Spleen (tissue), 7 donors: ENCODE results near the gene NAT14.

Experiments
- CTCF ChIP-seq, 11 experiments: fragments of 200-600 bp in 7 of 11; fragments of 450-650 bp in 4 of 11; sonication (generic) in 4 of 11; IDR thresholded peaks in 8 of 11; conservative IDR thresholded peaks in 3 of 11; 1 replicate in 7 of 11; 2 replicates in 4 of 11; pipeline versions ENCODE4 v1.4.0 to v1.8.0; 2016 to 2021; ENCODE audit warnings: antibody characterized with exemption in 11 of 11, inconsistent platforms in 4 of 11, mild to moderate bottlenecking in 1 of 11
- POLR2A ChIP-seq, 3 donors: fragments of 450-650 bp; IDR thresholded peaks; one replicate each; pipeline ENCODE4 v1.5.1; 2017; ENCODE audit warnings: antibody characterized with exemption in 3 of 3, mild to moderate bottlenecking in 1 of 3
- donor health status: DM: no; HTN: no; CAD: no; lungs with moderate emphysema.
- donor health status: DM: no; HTN: no; CAD: no.
- donor health status: DM: no; HTN: no; CAD: no.

DNA sequence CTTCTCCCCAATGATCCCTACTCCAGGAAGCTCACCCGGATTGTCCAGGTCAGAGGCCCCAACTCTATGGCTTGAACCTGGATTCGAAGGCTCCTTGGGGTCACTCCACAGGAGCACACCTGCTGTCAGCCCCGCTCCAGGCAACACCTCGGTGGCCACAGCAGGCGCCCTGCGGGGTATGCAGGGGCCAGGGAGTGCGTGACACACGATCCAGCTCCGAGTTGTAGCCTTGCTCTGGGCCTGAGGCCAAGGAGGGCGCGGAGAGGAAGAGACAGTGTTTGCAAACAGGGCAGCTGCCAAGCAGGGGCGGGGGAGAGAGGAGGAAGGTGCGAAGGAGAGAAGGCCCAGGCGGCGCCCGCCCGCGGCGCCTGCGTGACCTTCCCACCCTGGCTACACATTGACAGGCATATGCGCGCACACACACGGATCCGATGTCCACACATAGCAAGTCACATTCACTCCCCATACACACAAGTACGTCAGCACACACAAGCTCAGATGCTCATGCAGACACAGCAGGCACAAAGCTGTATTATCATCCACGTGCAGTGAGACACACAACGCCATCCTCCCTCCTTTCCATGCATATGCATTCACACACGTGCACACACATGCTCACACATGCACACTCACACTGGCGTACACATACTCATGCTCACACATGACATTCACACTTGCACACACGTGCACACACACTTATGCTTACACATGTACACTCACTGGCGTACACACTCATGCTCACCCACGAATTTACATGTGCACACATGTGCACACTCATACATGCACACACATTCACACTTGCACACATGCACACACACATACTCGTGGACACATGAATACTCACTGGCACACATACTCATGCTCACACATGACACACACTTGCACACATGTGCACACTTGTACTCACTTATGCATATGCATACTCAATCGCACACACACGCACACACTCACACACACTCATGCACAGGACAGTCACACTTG lies 41.5 kb downstream of the NAT14 start:
- TF ChIP-seq CTCF (IDR thresholded peaks at IDR 0.05 in 8 of 11, conservative IDR thresholded peaks at IDR 0.05 in 3 of 11) (no peak), POLR2A (IDR thresholded peaks at IDR 0.05) (no peak)
